ENCODE measurements around the gene TRPV5.

- no peak for TF ChIP-seq CTCF (IDR thresholded peaks at IDR 0.05)
- TF ChIP-seq POLR2A (IDR thresholded peaks at IDR 0.05), result no peak
These were observed 29.4 kb upstream of the TRPV5 start for GRCh38 chr7:142962991-142963390.
